Testis (tissue), 3 donors: ENCODE results near the gene SEMA6A. TPM values are rescaled to one million over a fixed set of nuclear protein-coding genes. Genes with fewer than 3 reads are reported as not detected.

Experiments
- DNase-seq: peaks from one replicate; pipeline ENCODE4 v3.0.0-alpha.2; 2019
- H3K27ac ChIP-seq, 2 donors: fragments of 200-600 bp; sonication (generic); one replicate each; pipeline ENCODE4 v1.5.1; 2019
- H3K27me3 ChIP-seq: fragments of 200-600 bp; sonication (generic); one replicate; pipeline ENCODE4 v1.5.1; 2019
- H3K36me3 ChIP-seq: fragments of 200-600 bp; sonication (generic); one replicate; pipeline ENCODE4 v1.5.1; 2017; ENCODE audit warnings: low read depth; ENCODE audit errors: missing control alignments
- H3K4me1 ChIP-seq: fragments of 200-600 bp; sonication (generic); one replicate; pipeline ENCODE4 v1.5.1; 2019
- H3K4me3 ChIP-seq, 2 donors: fragments of 200-600 bp; sonication (generic); one replicate each; pipeline ENCODE4 v1.5.1; 2017 to 2019
- H3K9me3 ChIP-seq: fragments of 200-600 bp; sonication (generic); one replicate; pipeline ENCODE4 v1.5.1; 2017
- POLR2A ChIP-seq: fragments of 450-650 bp; IDR thresholded peaks from one replicate; pipeline ENCODE4 v1.6.1; 2017; ENCODE audit warnings: antibody characterized with exemption, mild to moderate bottlenecking, moderate library complexity
- WGBS, 2 donors: methylation state at CpG; one replicate each; pipeline ENCODE4 v1.1.5; 2018; 5-methylcytosine and 5-hydroxymethylcytosine counted together
- intact Hi-C: fragments of 100-400 bp; cut with DNase I; formaldehyde crosslinking; loops from one replicate; pipeline ENCODE4 v1.15.1; 2023; ENCODE audit warnings: low total_unique reads
- polyA plus RNA-seq: library from polyadenylated mRNA; stranded (reverse); fragments of 350-450 nt; fragmentation: Illumina TruSeq; extraction: RNeasy Lipid Tissue Mini Kit (QIAGEN cat#74804); gene quantifications from one replicate; pipeline ENCODE4 v1.2.3, GENCODE V29; 2014; ENCODE audit warnings: low read depth, low replicate concordance; ENCODE audit not compliant: insufficient read depth
- total RNA-seq, 2 donors: library from RNA; depleted of rRNA; stranded (reverse); fragments of >200 nt; gene quantifications; one replicate each; pipeline ENCODE4 v1.2.3, GENCODE V29; 2016
- TF ChIP-seq, protein P1 (sequence below), 3 experiments: fragments of 450-650 bp in 2 of 3; fragments of 200-600 bp in 1 of 3; sonication (generic) in 1 of 3; IDR thresholded peaks; one replicate each; pipeline ENCODE4 v1.5.1; 2016 to 2019; ENCODE audit warnings: antibody characterized with exemption in 3 of 3, mild to moderate bottlenecking in 2 of 3, moderate library complexity in 1 of 3

The SEMA6A gene
- total and polyA plus RNA-seq, 3 donors from 2014 or later = 17.4 to 67.6 (median 52.0) TPM

DNA sequence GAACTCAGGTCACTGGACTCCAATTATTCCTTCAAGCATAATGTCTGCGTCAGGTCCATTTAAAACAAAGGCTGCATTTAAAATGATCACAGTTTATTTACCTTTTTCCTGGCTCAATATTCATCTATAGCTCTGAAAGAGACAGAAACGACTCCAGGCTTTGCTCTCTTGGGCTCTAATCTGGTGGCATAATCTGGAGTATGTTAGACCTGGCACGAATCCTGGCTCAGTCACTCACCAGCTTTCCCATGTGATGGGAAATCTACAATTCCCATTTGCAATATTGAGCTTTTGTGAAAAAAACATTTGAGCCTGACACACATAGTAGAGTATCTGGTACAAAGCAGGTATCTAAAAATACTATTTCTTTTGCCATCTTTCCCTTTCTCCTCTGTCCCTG, 155.8 kb downstream of the SEMA6A start:
- H3K4me1 ChIP-seq = peaks cover 9% of the 10 kb centered on the region
- no peak overlapping the region for H3K4me3 ChIP-seq
- WGBS, 2 donors = 86 to 87% methylated on average over 3 of the region's 3 CpGs
- H3K27ac ChIP-seq = no peak overlapping the region
- no peaks in the 10 kb centered on the region for H3K9me3 ChIP-seq
- no peak for TF ChIP-seq POLR2A
- TF ChIP-seq, protein P1, sequence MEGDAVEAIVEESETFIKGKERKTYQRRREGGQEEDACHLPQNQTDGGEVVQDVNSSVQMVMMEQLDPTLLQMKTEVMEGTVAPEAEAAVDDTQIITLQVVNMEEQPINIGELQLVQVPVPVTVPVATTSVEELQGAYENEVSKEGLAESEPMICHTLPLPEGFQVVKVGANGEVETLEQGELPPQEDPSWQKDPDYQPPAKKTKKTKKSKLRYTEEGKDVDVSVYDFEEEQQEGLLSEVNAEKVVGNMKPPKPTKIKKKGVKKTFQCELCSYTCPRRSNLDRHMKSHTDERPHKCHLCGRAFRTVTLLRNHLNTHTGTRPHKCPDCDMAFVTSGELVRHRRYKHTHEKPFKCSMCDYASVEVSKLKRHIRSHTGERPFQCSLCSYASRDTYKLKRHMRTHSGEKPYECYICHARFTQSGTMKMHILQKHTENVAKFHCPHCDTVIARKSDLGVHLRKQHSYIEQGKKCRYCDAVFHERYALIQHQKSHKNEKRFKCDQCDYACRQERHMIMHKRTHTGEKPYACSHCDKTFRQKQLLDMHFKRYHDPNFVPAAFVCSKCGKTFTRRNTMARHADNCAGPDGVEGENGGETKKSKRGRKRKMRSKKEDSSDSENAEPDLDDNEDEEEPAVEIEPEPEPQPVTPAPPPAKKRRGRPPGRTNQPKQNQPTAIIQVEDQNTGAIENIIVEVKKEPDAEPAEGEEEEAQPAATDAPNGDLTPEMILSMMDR (IDR thresholded peaks at IDR 0.05) = no peak
- DNase-seq = no peak
- intact Hi-C loops = no loop called here
- no peaks in the 10 kb centered on the region for H3K36me3 ChIP-seq
- H3K27me3 ChIP-seq = no peaks in the 10 kb centered on the region

DNA sequence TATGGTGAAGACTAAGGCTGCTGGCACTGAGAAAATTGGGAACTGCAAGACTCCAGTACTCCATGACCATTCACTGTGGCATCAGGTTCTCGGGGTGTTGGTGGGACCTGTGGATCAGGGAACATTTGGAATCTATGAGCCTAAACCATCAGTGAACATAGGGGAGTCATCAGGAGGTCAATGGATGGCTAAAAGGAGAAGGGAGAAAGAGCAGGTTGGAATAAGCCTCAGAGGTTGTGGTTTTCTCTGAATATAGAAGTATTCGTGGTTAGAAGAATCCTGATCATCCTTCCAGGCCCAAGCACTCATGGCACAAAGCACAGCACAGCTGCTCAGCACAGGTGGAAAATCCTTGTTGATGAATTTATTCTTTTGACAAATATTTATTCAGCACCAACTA, 156.6 kb downstream of the SEMA6A start:
- DNase-seq = no peak
- Histone ChIP-seq H3K36me3 (no peaks in the 10 kb centered on the region), H3K9me3 (no peaks in the 10 kb centered on the region), H3K4me3 (no peak overlapping the region), H3K4me1 (peaks cover 2% of the 10 kb centered on the region), H3K27ac (no peak overlapping the region), H3K27me3 (no peaks in the 10 kb centered on the region)
- intact Hi-C loops = no loop called here
- WGBS, 2 donors = 93% methylated on average over 2 of the region's 2 CpGs
- TF ChIP-seq, protein P1 (IDR thresholded peaks at IDR 0.05) = no peak
- TF ChIP-seq POLR2A = no peak

DNA sequence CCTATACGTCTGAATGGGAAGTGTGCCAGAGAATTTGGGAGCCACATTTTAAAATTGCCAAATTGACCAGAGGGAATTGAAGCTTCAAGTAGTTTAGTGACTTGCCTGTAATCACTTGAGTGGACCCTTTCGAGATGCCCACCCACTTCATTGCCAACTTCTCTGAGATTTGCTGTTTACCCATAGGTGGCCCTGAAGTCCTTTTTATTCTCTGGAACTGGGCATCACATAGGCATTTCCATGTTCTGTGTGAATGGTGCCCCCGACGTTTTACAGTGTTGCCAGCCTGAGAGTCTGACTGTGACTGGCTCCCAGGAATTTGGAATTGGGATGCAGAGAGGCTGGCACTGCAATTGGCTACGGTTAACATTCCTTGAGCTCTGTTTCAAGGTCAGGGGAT, 158.6 kb downstream of the SEMA6A start:
- intact Hi-C loops = no loop called here

DNA sequence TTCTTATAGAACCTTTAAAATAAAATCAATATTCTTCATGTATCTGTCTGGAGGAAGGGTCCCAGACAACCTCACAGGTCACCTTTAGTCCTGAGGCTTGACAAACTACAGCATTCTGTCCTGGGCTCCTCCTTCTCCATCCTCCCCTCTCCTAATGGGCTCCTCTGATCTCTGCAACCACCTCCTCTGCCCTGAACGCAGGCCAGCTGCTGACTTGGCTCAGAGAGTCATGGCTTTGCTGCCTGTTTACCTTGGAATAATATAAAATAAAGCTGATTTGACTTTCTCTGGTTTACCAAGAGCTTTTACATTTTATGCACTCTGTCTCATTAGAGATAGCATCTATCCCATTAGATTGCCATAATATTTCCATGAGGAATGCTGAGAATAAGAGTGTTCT, 159.4 kb downstream of the SEMA6A start:
- TF ChIP-seq POLR2A = no peak
- TF ChIP-seq, protein P1 (IDR thresholded peaks at IDR 0.05) = no peak
- intact Hi-C loops = no loop called here
- 36 to 38% methylated on average over 1 of the region's 1 CpG for WGBS, 2 donors

More for the DNA sequence above, 158.6 kb downstream of the SEMA6A start:
- Histone ChIP-seq H3K4me1 (peaks cover 10% of the 10 kb centered on the region), H3K27me3 (no peaks in the 10 kb centered on the region), H3K9me3 (no peaks in the 10 kb centered on the region), H3K36me3 (no peaks in the 10 kb centered on the region), H3K4me3 (no peak overlapping the region), H3K27ac (no peak overlapping the region)
- TF ChIP-seq POLR2A = no peak
- TF ChIP-seq, protein P1 (IDR thresholded peaks at IDR 0.05) = no peak
- no peak for DNase-seq
- 59 to 67% methylated on average over 5 of the region's 5 CpGs for WGBS, 2 donors

DNA sequence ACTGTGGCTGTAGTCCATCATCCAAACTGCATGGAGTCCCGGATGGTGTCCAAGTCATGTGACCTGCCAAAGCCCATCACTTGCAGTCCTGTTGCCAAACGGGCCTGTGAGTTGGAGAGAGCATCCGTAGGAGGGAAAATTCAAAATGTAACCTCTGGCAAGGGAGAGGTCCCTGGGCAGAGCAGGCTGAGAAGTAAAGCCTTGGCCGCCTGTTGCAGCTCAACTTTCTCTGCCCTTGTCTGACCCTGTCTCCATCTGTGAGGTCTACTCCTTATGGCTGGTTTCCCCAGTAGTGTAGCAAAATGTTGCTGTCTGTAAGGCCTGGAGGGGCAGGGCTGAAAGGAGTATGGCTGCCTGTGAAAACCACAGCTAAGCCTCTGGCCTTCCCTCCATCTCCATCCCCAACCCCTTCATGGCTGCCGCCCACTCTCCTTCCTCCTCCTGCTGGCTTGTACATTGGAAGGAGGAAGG, 163.5 kb downstream of the SEMA6A start:
- no peak overlapping the region for H3K4me3 ChIP-seq
- intact Hi-C loops = no loop called here
- no peaks in the 10 kb centered on the region for H3K36me3 ChIP-seq
- WGBS, 2 donors = 36 to 48% methylated on average over 5 of the region's 5 CpGs
- no peaks in the 10 kb centered on the region for H3K9me3 ChIP-seq
- peak; percentile 57 for DNase-seq
- H3K27me3 ChIP-seq = no peaks in the 10 kb centered on the region
- TF ChIP-seq POLR2A = no peak
- TF ChIP-seq, protein P1 (IDR thresholded peaks at IDR 0.05) = no peak
- no peak overlapping the region for H3K27ac ChIP-seq
- peaks cover 14% of the 10 kb centered on the region for H3K4me1 ChIP-seq

More for the DNA sequence above, 159.4 kb downstream of the SEMA6A start:
- DNase-seq = no peak
- Histone ChIP-seq H3K27ac (no peak overlapping the region), H3K36me3 (no peaks in the 10 kb centered on the region), H3K9me3 (no peaks in the 10 kb centered on the region), H3K4me3 (no peak overlapping the region), H3K27me3 (no peaks in the 10 kb centered on the region), H3K4me1 (peaks cover 14% of the 10 kb centered on the region)
